NCI-H748 (cell line): ENCODE measurements around the gene SEC22A.

Experiments
- DNase-seq: peaks from one replicate; lab custom pipeline; 2025; ENCODE audit not compliant: unreplicated experiment; lab: John Stamatoyannopoulos, UW

Gene SEC22A

GRCh38 chr3:123301331-123302184, 99.8 kb downstream of the SEC22A start:
- no peak for DNase-seq

DNA sequence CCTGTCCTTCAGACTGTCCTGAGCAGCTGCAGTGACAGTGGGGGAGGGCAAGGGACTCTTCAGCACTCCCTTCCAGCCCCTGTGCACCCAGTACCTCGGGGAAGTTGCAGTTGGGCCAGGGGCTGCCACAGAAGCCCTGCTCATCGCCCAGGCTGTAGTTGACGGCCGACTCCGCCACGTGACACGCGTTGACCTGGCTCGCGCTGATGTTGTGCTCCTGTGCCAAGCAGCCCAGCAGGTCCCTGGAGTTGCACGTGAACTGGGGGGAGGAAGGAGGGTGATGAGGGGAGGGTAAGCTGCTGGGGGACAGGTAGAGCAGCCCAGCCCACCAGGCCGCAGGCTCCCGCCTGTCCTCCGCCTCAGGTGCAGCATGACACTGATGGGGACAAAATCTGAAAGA, 101.2 kb downstream of the SEC22A start:
- no peak for DNase-seq

DNA sequence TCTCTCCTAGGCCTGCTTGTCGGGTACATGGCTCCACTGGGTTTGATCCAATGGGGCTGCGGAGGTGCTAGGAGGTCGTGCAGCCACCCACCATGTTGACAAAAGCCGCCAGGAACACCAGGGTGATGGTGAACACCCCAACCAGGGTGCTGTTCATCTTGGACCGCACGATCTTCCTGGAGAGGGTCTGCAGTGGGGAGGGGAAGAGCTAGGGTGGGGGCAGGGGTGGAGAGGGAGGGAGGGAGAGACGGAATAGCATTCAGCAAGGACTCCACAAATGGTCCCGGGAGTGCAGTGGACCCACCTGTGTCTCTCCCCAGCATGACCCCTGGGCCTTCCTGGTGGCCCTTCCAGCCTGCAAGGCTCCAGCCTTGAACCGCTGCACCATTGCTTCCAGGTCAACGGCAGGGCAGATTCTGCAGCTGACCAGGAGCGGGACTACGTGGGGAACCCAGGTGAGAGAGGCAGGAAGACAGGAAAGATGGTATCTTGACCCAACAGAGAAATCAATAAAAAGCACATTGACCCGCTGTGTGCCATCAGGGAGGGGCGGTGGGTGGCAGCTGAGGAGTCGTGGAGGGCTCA, 102.3 kb downstream of the SEC22A start:
- DNase-seq, result no peak

- DNase-seq, result no peak
These were observed 103.4 kb downstream of the SEC22A start for GRCh38 chr3:123305192-123305591.

DNA sequence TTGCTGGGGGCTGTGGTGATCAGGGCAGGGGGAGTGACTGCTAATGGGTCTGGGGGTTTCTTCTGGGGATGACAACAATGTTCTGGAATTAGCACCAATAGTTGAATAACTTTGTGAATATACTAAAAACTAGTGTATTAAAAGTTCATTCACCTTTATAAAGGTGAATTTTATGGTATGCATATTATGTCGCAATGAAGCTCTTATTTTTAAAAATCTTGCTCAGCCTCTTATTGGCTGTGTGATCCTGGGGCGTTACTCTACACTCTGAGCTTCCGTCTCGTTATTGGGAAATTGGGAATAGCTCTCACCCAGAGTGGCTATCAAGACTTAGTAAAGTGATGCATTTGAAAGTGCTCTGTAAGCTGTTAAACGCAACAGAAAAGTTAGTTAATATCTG, 105.3 kb downstream of the SEC22A start:
- no peak for DNase-seq

DNA sequence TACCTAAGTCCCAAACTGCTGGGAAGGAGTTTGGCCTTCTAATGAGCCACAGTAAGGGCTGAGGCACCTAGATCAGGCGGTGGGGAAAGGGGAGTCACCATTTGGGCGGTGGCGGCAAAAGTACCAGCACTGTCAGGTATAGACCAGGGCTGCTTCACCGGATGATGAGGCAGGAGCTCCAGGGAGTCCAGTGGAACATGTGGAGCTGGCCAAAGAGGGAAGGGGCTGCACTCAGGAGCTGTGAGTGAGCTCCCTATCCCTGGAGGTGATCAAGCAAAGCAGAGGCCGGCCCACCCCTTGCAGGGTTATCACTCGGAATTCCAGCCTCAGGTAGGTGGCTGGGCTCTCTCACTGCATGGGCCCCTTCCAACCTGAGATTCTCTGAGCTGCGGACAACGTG, 108.4 kb downstream of the SEC22A start:
- DNase-seq, result no peak

DNA sequence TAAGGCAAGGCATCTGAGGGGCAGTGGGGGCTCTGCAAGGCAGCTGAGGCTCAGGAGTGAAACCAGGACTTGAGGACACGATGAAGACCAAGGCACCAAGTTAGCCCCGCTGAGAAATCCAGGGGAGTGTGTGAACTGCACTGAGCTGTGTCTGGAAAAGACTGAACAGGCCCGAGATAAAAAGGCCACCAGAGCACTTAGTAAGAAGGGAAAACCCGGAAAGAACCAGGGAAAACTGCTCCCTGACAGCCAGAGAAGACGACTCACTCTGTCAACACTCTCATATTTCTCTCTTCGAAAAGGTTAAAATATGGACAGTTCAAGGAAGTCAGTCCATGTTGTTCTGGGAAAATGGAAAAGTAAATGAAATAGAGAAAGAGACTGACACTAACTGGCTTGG, 109.0 kb downstream of the SEC22A start:
- no peak for DNase-seq

- DNase-seq, result no peak
These were observed 109.5 kb downstream of the SEC22A start for GRCh38 chr3:123311201-123311600.

DNA sequence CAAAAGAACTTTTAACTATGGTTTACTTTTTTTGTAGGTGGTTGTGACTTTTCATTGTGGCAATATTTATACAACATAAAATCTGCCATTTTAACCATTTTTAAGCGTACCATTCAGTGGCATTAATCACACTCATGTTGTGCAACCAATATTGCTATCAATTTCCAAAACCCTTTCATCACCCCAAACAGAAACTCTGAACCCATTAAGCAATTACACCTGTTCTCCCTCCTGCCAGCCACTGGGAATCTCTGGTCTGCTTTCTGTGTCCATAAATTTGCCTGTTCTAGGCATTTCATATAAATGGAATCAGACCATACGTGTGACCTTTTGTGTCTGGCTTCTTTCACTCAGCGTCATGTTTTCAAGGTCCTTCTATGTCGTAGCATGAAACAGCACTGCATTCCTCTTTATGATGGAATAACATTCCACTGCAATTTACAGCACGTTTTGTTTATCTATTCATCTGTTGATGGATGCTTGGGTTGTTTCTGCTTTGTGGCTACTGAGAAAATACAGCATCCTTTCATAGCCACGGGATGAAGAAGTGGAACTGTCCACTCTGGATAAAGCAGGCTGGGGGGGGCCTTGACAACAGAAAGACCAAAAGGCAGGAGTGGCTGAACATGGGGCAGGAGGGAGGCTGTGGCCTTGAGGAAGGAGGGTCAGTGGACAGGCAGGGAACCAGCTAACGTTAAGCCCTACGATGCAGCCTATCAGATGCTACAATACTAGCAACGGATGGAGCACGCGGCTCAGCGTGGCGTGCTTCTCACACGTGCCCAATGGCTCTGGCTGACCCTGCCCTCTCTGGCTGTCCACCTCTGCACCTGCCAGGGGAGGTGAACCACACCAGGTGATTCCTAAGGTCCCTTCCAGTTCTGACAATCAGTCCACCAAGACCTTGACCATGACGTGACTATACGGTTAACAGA, 110.9 kb downstream of the SEC22A start:
- no peak for DNase-seq

DNA sequence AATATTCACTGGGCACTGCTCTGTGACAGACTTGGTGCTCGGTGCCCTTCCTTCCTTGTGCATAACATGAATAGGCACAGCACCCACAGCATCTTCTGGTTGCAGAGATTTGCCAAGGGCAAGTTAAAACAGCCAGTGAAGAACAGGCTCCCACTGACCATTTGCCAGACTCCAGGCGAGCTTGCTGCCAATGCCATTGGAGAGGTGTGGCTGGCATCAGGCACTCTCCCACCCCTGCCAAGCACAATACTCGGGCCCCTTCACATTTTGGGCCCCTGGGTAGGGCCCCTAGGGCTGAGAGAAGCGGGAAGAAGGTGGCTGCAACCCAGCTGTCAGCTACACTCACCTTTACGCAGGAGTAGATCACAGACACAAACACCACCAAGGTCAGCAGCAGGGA, 112.1 kb downstream of the SEC22A start:
- no peak for DNase-seq

DNA sequence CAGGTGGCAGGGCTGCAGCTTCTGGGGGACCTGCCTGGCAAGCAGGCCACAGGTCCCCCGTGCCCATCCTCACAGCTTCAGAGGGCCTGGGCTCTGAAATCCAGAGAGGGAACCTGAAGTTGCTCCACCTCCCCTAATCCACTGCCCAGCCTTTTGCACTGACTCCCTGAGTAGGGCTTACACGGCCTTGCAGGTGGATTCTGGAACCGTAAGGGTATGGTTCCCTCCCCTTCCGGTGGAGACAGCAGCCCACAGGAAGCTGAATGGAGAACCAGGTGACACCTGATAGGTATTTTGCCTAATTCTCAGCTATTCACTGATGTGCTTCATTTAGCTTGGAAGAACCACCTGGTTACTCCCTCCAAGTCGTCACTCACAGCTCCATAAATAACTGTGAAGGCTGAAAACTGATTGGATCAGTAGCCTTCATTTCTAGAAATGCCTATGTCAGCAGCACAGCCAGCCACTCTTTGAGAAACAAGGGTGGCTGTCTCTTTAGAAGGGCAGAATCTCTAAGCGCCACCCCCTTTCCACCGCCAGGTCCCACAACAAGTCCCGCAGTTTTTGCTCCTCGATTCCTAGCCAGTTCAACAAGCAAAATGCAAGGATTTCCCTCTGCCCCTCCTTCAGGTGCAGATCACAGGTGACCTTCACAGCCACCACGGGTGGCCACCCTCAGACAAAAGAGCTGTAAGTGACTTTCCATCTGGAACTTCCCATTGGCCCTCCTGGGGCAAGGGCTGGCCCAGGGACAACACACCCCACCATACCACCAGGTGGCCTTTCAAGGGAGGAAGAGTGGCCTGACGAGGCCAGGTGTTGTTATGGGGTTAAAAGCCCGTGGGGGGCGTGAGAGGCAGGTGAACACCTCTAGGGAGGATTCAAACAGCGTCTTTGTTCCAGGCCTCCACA, 112.9 kb downstream of the SEC22A start:
- peak; percentile 83 for DNase-seq

DNA sequence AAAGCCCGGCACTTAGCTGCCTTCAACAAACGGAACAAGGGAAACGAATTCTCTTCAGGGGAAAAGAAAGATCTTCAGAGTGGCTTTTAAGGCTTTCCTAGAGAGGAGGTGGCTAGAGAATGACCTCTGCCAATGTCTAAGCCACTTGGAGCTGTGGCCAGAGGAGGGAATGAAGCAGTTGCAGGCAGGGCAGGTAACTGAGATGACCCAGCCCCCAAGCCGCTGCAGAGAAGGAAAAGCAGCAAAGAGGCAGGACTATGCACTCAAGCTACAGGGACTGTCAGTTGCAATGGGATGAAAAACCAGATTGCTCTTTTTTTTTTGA, 113.5 kb downstream of the SEC22A start:
- DNase-seq, result no peak

- no peak for DNase-seq
These were observed 116.0 kb downstream of the SEC22A start for GRCh38 chr3:123317716-123318115.

DNA sequence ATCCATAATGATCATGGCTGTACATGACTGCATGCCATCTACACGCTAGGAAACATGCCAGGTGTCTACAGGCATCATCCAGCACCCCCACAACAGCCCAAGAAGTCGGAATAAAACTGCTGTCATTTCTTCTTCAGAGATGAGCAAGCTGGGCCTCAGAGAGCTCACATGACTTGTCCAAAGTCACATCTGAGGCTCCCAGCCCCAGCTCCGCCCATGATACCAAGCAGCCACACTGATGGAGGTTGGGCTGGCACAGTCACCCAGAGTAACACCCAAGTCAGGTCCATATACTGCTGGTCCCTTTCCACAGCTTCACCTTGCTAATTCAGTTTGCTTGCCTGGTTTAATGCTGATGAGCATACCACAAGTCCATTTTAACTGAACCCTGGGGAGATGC, 116.6 kb downstream of the SEC22A start:
- DNase-seq, result no peak

GRCh38 chr3:123319760-123320159, 118.0 kb downstream of the SEC22A start:
- no peak for DNase-seq

DNA sequence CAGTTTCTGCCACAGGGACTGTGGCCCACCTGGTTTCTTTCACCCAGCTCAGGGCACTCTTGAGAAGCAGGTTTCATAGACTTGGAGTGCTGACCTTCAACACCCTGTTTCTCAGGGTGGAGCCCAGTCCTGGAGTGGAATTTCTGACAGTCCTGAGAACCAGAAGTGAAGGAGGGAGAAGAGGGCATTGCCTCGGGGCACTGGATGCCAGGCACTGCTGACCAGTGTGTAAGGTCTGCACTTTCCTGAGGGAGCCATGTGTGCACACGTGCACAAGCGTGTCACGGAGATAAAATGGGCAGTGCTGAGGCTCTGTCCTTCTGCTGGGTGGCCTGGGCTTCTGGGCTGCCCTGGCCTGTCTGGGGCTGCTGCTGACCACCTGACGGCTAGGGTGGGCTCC, 118.5 kb downstream of the SEC22A start:
- no peak for DNase-seq

GRCh38 chr3:123321806-123322205, 120.1 kb downstream of the SEC22A start:
- no peak for DNase-seq

DNA sequence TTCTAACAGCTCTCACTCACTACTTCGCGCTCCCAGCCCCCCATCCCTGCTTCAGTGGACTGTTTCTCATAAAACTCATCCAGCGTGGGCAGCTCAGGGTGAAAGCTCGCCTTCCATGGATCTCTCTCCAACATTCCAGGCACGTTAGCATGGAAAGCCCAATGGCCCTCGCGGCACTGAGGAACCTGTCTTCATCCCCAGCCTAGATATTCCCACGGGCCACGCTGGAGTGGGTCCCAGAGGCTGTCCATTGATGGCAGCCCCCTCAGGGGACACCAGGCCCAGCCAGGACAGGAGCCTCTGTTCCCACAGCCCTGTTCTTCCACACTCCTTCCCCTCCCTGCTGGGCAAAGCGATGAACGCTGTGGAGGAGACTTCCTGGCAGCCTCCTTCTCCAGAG, 121.1 kb downstream of the SEC22A start:
- DNase-seq, result no peak
